Testis (tissue), 2 donors: Measurements from ENCODE around the gene P2RX6.
"Not testable (repeated sequence)": the region's sequence is repeated elsewhere in the genome, so short reads cannot be mapped to it uniquely, and the experiment has no call there.

Experiments
- POLR2A ChIP-seq: fragments of 450-650 bp; IDR thresholded peaks from one replicate; pipeline ENCODE4 v1.6.1; 2017; ENCODE audit warnings: antibody characterized with exemption, mild to moderate bottlenecking, moderate library complexity
- TF ChIP-seq, protein P1 (sequence below), 3 experiments: fragments of 450-650 bp in 2 of 3; fragments of 200-600 bp in 1 of 3; sonication (generic) in 1 of 3; IDR thresholded peaks; one replicate each; pipeline ENCODE4 v1.5.1; 2016 to 2019; ENCODE audit warnings: antibody characterized with exemption in 3 of 3, mild to moderate bottlenecking in 2 of 3, moderate library complexity in 1 of 3

GRCh38 chr22:21039158-21039557 is 24.2 kb downstream of the P2RX6 start:
- TF ChIP-seq, protein P1, sequence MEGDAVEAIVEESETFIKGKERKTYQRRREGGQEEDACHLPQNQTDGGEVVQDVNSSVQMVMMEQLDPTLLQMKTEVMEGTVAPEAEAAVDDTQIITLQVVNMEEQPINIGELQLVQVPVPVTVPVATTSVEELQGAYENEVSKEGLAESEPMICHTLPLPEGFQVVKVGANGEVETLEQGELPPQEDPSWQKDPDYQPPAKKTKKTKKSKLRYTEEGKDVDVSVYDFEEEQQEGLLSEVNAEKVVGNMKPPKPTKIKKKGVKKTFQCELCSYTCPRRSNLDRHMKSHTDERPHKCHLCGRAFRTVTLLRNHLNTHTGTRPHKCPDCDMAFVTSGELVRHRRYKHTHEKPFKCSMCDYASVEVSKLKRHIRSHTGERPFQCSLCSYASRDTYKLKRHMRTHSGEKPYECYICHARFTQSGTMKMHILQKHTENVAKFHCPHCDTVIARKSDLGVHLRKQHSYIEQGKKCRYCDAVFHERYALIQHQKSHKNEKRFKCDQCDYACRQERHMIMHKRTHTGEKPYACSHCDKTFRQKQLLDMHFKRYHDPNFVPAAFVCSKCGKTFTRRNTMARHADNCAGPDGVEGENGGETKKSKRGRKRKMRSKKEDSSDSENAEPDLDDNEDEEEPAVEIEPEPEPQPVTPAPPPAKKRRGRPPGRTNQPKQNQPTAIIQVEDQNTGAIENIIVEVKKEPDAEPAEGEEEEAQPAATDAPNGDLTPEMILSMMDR (IDR thresholded peaks at IDR 0.05) = not testable (repeated sequence)
- TF ChIP-seq POLR2A = not testable (repeated sequence)
